HG02884 (cell line): ENCODE data around the gene KRTAP12-3.
"Not testable (repeated sequence)": the region's sequence is repeated elsewhere in the genome, so short reads cannot be mapped to it uniquely, and the experiment has no call there.

Experiments used
- ATAC-seq: cut with Tn5 transposase; IDR thresholded peaks from one replicate; pipeline ENCODE4 v1.9.1; 2021; ENCODE audit warnings: mild to moderate bottlenecking, moderate library complexity; ENCODE audit not compliant: unreplicated experiment

The KRTAP12-3 gene

GRCh38 chr21:44657635-44658540 is at the start of gene KRTAP12-3:
Gene KRTAP12-3, plus strand, starts transcription at chr21:44657932. Its CDS starts 48 bp downstream, at chr21:44657980.
- no peak for ATAC-seq

- no peak for ATAC-seq
These were observed 48.5 kb upstream of the KRTAP12-3 start for GRCh38 chr21:44609193-44609592.

GRCh38 chr21:44610157-44610843 is 47.4 kb upstream of the KRTAP12-3 start:
- not testable (repeated sequence) for ATAC-seq

- no peak for ATAC-seq
These were observed 46.2 kb upstream of the KRTAP12-3 start for GRCh38 chr21:44611551-44611950.

- no peak for ATAC-seq
These were observed 45.7 kb upstream of the KRTAP12-3 start, which contains the start of gene KRTAP10-8 for GRCh38 chr21:44612029-44612486. Gene KRTAP10-8, plus strand, starts transcription at chr21:44612079. Its CDS starts 22 bp downstream, at chr21:44612101.

- ATAC-seq, result no peak
These were observed 45.0 kb upstream of the KRTAP12-3 start for GRCh38 chr21:44612669-44613229.

- ATAC-seq, result no peak
These were observed 44.2 kb upstream of the KRTAP12-3 start for GRCh38 chr21:44613386-44614155.

- ATAC-seq, result no peak
These were observed 43.5 kb upstream of the KRTAP12-3 start for GRCh38 chr21:44614161-44614631.

GRCh38 chr21:44614961-44615391 is 42.8 kb upstream of the KRTAP12-3 start:
- no peak for ATAC-seq

GRCh38 chr21:44615466-44615865 is 42.3 kb upstream of the KRTAP12-3 start:
- no peak for ATAC-seq

- no peak for ATAC-seq
These were observed 41.7 kb upstream of the KRTAP12-3 start for GRCh38 chr21:44615911-44616590.

GRCh38 chr21:44616591-44616926 is 41.2 kb upstream of the KRTAP12-3 start:
- no peak for ATAC-seq

GRCh38 chr21:44617071-44617501 is 40.6 kb upstream of the KRTAP12-3 start:
- ATAC-seq, result no peak

GRCh38 chr21:44618504-44618903 is 39.2 kb upstream of the KRTAP12-3 start:
- no peak for ATAC-seq

- ATAC-seq, result no peak
These were observed 38.8 kb upstream of the KRTAP12-3 start for GRCh38 chr21:44618909-44619308.

GRCh38 chr21:44619886-44620285 is 37.8 kb upstream of the KRTAP12-3 start:
- ATAC-seq, result no peak

- no peak for ATAC-seq
These were observed 34.2 kb upstream of the KRTAP12-3 start for GRCh38 chr21:44623575-44623974.

GRCh38 chr21:44625756-44626155 is 32.0 kb upstream of the KRTAP12-3 start:
- ATAC-seq, result no peak

GRCh38 chr21:44626262-44626661 is 31.5 kb upstream of the KRTAP12-3 start:
- ATAC-seq, result no peak

- ATAC-seq, result no peak
These were observed 31.0 kb upstream of the KRTAP12-3 start, which contains the start of gene KRTAP10-9 for GRCh38 chr21:44626673-44627143. Gene KRTAP10-9, plus strand, starts transcription at chr21:44627093. Its CDS starts 79 bp downstream, at chr21:44627172.
